Adrenal gland (tissue), 12 donors: ENCODE results near the gene S100P. TPM values are rescaled to one million over a fixed set of nuclear protein-coding genes. Genes with fewer than 3 reads are reported as not detected.

ENCODE experiments used
- DNase-seq, 7 donors: peaks; one replicate each; pipeline ENCODE4 v3.0.0-alpha.2; 2019 to 2020
- H3K27ac ChIP-seq, 5 donors: fragments of 200-600 bp; sonication (generic) in 4 of 5; 1 replicate in 3 of 5; 2 replicates in 2 of 5; pipeline versions ENCODE4 v1.5.1 to v1.8.0; 2016 to 2020; ENCODE audit warnings: mild to moderate bottlenecking in 1 of 5
- H3K27me3 ChIP-seq: fragments of 200-600 bp; 2 replicates; pipeline ENCODE4 v1.8.0; 2021
- H3K36me3 ChIP-seq, 2 donors: fragments of 200-600 bp; replicated peaks in 1 of 2; 1 replicate in 1 of 2; 2 replicates in 1 of 2; pipeline versions ENCODE4 v1.5.1 to v1.8.0; 2018 to 2022
- H3K4me1 ChIP-seq, 2 donors: fragments of 200-600 bp; replicated peaks in 1 of 2; 1 replicate in 1 of 2; 2 replicates in 1 of 2; pipeline versions ENCODE4 v1.5.1 to v1.8.0; 2018 to 2021
- H3K4me3 ChIP-seq, 4 donors: fragments of 200-600 bp; sonication (generic) in 3 of 4; one replicate each; pipeline ENCODE4 v1.5.1; 2016 to 2018
- H3K9me3 ChIP-seq, 3 donors: fragments of 200-600 bp; sonication (generic) in 1 of 3; replicated peaks in 1 of 3; 1 replicate in 2 of 3; 2 replicates in 1 of 3; pipeline versions ENCODE4 v1.5.1 to v1.8.0; 2016 to 2021
- POLR2A ChIP-seq, 2 donors: fragments of 450-650 bp; IDR thresholded peaks; one replicate each; pipeline ENCODE4 v1.6.1; 2017; ENCODE audit warnings: antibody characterized with exemption in 2 of 2, mild to moderate bottlenecking in 2 of 2, moderate library complexity in 1 of 2
- WGBS, 4 donors: extraction: QIAGEN DNeasy Blood & Tissue Kit in 2 of 4; methylation state at CpG; one replicate each; pipeline versions ENCODE4 v1.1.5 to v1.1.7; 2013 to 2017; 5-methylcytosine and 5-hydroxymethylcytosine counted together
- intact Hi-C, 2 donors: fragments of 100-400 bp; cut with DNase I; formaldehyde crosslinking; loops; one replicate each; pipeline versions ENCODE4 v1.14.1 to v1.15.0; 2022 to 2023
- polyA plus RNA-seq, 3 donors: library from polyadenylated mRNA; stranded (reverse); fragments of 200-250 nt in 2 of 3; fragments of 350-450 nt in 1 of 3; fragmentation: Illumina TruSeq in 1 of 3; extraction: RNeasy Lipid Tissue Mini Kit (QIAGEN cat#74804) in 1 of 3; gene quantifications; one replicate each; pipeline ENCODE4 v1.2.3, GENCODE V29; 2013 to 2014
- total RNA-seq, 9 donors: library from RNA; depleted of rRNA in 4 of 9; stranded (reverse); fragments of >200 nt in 4 of 9; fragments of 120-200 nt in 1 of 9; fragmentation: NEBNext Ultra II Directional in 1 of 9; extraction: Animal tissue kit (Norgen Biotek cat#: 25700) in 1 of 9; gene quantifications; one replicate each; pipeline versions ENCODE4 v1.1.0 to v1.2.4, GENCODE V29; 2013 to 2023
- TF ChIP-seq, protein P1 (sequence below), 6 experiments: fragments of 450-650 bp in 4 of 6; fragments of 200-600 bp in 2 of 6; sonication (generic) in 1 of 6; IDR thresholded peaks; 1 replicate in 5 of 6; 2 replicates in 1 of 6; pipeline versions ENCODE4 v1.5.1 to v1.8.0; 2016 to 2021; ENCODE audit warnings: antibody characterized with exemption in 6 of 6, mild to moderate bottlenecking in 2 of 6, moderate library complexity in 1 of 6
- donor health status: healthy with polysubstance abuse.
- donor health status: Bipolar disorder and iron deficiency.
- donor health status: DM: yes; HTN: yes; CAD: no.
- donor health status: DM: no; HTN: no; CAD: no.
- donor health status: DM: no; HTN: no; CAD: no.
- donor health status: DM: yes; HTN: yes; CAD: no.

S100P gene
- total and polyA plus RNA-seq, 12 donors, result 0.42 to 1.9 (median 0.84) TPM; not detected in 5

DNA sequence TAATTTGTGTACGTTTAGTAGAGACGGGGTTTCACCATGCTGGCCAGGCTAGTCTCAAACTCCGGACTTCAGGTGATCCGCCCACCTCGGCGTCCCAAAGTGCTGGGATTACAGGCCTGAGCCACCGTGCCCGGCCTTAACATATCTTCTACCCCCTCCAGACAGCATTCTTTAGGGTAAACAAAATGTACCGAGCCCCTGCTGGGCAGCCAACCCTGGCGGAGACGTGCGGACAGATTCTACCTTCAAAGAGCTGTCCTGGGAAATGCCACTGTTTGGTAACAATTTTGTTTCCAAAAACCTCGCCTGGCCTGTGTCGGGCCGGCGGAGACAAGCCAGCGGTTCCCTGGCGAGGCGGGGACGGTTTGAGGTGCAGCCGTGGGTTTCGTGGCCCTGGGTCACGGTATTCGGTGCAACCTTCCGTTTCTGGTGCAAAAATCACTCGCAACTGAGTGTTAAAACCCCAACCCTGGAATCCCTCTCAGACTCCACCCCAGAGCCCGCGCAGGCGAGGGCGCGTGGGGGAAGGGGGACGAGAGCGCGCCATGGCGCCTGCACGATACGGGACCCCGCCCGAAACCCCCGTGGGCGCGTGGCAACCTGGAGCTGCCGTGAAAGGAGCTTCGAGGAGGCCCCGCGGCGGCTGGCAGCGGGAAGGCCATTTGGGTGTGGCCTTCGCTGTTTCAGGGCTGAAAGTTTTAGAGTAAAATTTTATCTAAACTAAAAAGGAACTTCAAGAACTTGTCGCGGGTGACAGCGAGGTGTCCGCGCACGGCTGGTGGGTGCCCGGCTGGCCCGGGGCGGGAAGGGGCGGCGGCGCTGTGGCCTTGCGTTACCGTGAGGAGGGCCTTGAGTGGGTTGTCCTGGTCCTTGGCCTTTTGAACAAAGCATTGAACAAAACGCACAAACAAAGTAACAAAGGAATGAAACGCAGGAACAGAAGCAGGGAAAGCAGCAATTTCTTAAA lies 36.2 kb upstream of the S100P start:
- WGBS, 4 donors, result 63 to 75% (median 70%) methylated on average over 49 to 65 of the region's 65 CpGs
- intact Hi-C loops, result no loop called here
- no peaks in the 10 kb centered on the region for H3K27me3 ChIP-seq
- TF ChIP-seq, protein P1, sequence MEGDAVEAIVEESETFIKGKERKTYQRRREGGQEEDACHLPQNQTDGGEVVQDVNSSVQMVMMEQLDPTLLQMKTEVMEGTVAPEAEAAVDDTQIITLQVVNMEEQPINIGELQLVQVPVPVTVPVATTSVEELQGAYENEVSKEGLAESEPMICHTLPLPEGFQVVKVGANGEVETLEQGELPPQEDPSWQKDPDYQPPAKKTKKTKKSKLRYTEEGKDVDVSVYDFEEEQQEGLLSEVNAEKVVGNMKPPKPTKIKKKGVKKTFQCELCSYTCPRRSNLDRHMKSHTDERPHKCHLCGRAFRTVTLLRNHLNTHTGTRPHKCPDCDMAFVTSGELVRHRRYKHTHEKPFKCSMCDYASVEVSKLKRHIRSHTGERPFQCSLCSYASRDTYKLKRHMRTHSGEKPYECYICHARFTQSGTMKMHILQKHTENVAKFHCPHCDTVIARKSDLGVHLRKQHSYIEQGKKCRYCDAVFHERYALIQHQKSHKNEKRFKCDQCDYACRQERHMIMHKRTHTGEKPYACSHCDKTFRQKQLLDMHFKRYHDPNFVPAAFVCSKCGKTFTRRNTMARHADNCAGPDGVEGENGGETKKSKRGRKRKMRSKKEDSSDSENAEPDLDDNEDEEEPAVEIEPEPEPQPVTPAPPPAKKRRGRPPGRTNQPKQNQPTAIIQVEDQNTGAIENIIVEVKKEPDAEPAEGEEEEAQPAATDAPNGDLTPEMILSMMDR (IDR thresholded peaks at IDR 0.05), result no peak
- no peak for TF ChIP-seq POLR2A (IDR thresholded peaks at IDR 0.05)
- peak in 1 of 7 donors; percentile 49 for DNase-seq
- H3K9me3 ChIP-seq, result no peaks in the 10 kb centered on the region
- H3K4me3 ChIP-seq, result no peak overlapping the region
- peaks cover 0 to 9% of the 10 kb centered on the region in 2 donors for H3K4me1 ChIP-seq
- no peaks in the 10 kb centered on the region for H3K36me3 ChIP-seq
- no peak overlapping the region for H3K27ac ChIP-seq

DNA sequence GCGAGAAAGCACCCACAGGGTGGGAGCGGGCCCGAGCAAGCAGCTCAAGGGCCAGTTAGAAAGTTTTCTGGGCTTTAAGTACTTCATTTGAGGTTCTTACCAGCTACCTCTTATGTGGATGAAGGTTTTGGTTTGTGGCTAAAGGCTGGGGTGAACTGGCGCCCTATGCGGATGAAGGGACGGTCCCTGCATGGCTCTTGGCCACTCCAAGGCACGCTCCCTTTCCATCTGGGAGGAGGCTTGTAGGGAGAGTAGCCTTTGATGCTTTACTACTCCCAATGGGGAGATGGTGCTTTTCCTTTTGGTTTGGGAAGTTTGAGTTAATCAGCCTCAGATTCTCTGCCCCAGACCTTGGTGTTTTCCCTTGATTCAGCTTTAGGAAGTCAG lies 35.5 kb upstream of the S100P start:
- H3K36me3 ChIP-seq, result no peaks in the 10 kb centered on the region
- intact Hi-C loops, result no loop called here
- WGBS, 4 donors, result 76 to 90% (median 83%) methylated on average over 7 of the region's 7 CpGs

DNA sequence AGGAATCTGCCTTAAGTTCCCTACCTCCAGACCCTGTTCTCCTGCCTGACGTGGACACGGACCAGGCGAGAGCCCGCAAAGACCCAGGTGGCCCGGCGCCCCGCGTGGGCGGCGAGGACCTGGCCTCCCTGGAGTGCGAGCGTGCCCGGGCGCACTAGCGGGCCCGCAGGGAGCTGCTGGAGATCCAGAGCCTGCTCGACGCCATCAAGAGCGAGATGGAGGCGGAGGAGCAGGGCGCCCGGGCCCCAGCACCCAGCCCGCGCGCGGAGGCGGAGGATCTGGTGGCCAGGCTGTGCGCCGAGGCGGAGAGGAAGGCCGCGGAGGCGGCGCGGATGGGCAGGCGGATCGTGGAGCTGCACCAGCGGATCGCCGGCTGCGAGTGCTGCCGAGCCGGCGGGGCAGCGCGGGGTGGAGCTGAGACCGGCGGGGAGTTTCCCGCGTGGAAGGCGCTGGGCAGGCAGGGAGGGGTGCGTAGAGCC lies 35.0 kb upstream of the S100P start:
- no peaks in the 10 kb centered on the region for H3K9me3 ChIP-seq
- H3K4me3 ChIP-seq, result peak overlapping the region in 2 of 4 donors; percentile 13 to 48
- no peaks in the 10 kb centered on the region for H3K36me3 ChIP-seq
- intact Hi-C loops, result no loop called here
- peak in 6 of 7 donors; percentile 37 to 66 (median 46) for DNase-seq
- TF ChIP-seq, protein P1 (IDR thresholded peaks at IDR 0.05), result no peak
- no peak for TF ChIP-seq POLR2A (IDR thresholded peaks at IDR 0.05)
- 6 to 32% (median 9%) methylated on average over 29 to 52 of the region's 52 CpGs for WGBS, 4 donors
- peaks cover 1 to 9% of the 10 kb centered on the region in 2 donors for H3K4me1 ChIP-seq
- peak overlapping the region in 4 of 5 donors; percentile 27 to 73 (median 34) for H3K27ac ChIP-seq
- no peaks in the 10 kb centered on the region for H3K27me3 ChIP-seq

More for the DNA sequence above, 35.5 kb upstream of the S100P start:
- H3K4me1 ChIP-seq, result peaks cover 0 to 9% of the 10 kb centered on the region in 2 donors
- H3K4me3 ChIP-seq, result peak overlapping the region in 2 of 4 donors; percentile 13 to 48
- no peaks in the 10 kb centered on the region for H3K27me3 ChIP-seq
- TF ChIP-seq, protein P1 (IDR thresholded peaks at IDR 0.05), result no peak
- TF ChIP-seq POLR2A (IDR thresholded peaks at IDR 0.05), result no peak
- H3K9me3 ChIP-seq, result no peaks in the 10 kb centered on the region
- H3K27ac ChIP-seq, result peak overlapping the region in 3 of 5 donors; percentile 27 to 73 (median 36)
- peak in 1 of 7 donors; percentile 50 for DNase-seq

DNA sequence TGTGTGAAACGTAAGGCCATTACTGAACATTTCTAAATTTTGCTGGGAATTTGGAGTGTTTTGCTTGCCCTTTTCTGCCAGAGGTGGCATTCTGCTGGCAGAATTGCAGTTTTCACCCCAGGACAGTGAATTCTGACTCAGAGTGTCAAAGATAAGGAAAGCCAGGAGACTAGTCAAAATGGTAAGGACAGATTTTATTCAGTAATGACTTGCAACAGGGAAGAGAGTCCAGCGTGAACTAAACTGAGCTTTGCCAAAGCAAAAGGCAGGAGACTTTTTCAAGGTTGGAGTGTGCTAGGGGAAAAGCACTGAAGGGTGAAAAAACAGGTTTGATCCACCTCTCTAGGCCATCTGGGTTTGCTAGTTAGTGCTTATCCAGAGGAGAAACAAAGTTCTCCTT lies 33.8 kb upstream of the S100P start:
- TF ChIP-seq POLR2A (IDR thresholded peaks at IDR 0.05), result no peak
- TF ChIP-seq, protein P1 (IDR thresholded peaks at IDR 0.05), result no peak
- Histone ChIP-seq H3K4me3 (no peak overlapping the region), H3K27me3 (no peaks in the 10 kb centered on the region), H3K9me3 (no peaks in the 10 kb centered on the region), H3K36me3 (no peaks in the 10 kb centered on the region), H3K4me1 (peaks cover 7 to 9% of the 10 kb centered on the region in 2 donors), H3K27ac (peak overlapping the region in 1 of 5 donors; percentile 26)
- WGBS, 4 donors, result 58 to 72% (median 64%) methylated on average over 2 of the region's 2 CpGs
- intact Hi-C loops, result no loop called here
- peak in 3 of 7 donors; percentile 33 to 46 (median 40) for DNase-seq
